HepG2 (cell line): ENCODE results near the gene PSME3IP1. TPM values are rescaled to one million over a fixed set of nuclear protein-coding genes. Genes with fewer than 3 reads are reported as not detected.

Source experiments
- AHDC1 ChIP-seq: sonication (generic); formaldehyde crosslinking; IDR thresholded peaks from 2 replicates; pipeline ENCODE4 v1.5.1; 2020; ENCODE audit warnings: mild to moderate bottlenecking, missing genetic modification reagents, borderline replicate concordance
- ATF1 ChIP-seq: IDR thresholded peaks from 2 replicates; pipeline ENCODE4 v1.6.1; 2016; ENCODE audit warnings: mild to moderate bottlenecking, control low read depth
- ATM ChIP-seq: fragments of 450-650 bp; IDR thresholded peaks from 2 replicates; pipeline ENCODE4 v1.7.1; 2017; ENCODE audit warnings: mild to moderate bottlenecking, borderline replicate concordance
- EED ChIP-seq: sonication (generic); formaldehyde crosslinking; IDR thresholded peaks from 2 replicates; pipeline ENCODE4 v1.5.0; 2020; ENCODE audit warnings: mild to moderate bottlenecking, missing genetic modification reagents
- KLF13 ChIP-seq: sonication (generic); formaldehyde crosslinking; IDR thresholded peaks from 2 replicates; pipeline ENCODE4 v1.4.0; 2020; ENCODE audit warnings: mild to moderate bottlenecking, missing genetic modification reagents
- NRL ChIP-seq: sonication (generic); formaldehyde crosslinking; IDR thresholded peaks from 2 replicates; pipeline ENCODE4 v1.5.0; 2020; ENCODE audit warnings: missing genetic modification reagents, mild to moderate bottlenecking, moderate library complexity, borderline replicate concordance
- PHF5A ChIP-seq: IDR thresholded peaks from one replicate; pipeline ENCODE4 v1.6.1; 2018; ENCODE audit warnings: low read depth, missing genetic modification reagents; ENCODE audit not compliant: unreplicated experiment
- SMAD1 ChIP-seq: sonication (generic); formaldehyde crosslinking; IDR thresholded peaks from 2 replicates; pipeline ENCODE4 v1.4.0; 2020; ENCODE audit warnings: missing genetic modification reagents, low read depth, mild to moderate bottlenecking, borderline replicate concordance
- TERF1 ChIP-seq: sonication (generic); formaldehyde crosslinking; IDR thresholded peaks from 2 replicates; pipeline ENCODE4 v1.8.0; 2022; ENCODE audit warnings: mild to moderate bottlenecking, missing genetic modification reagents, moderate library complexity
- ZNF256 ChIP-seq: sonication (generic); formaldehyde crosslinking; conservative IDR thresholded peaks from 2 replicates; pipeline ENCODE4 v1.4.0; 2020; ENCODE audit warnings: missing genetic modification reagents
- ZNF264 ChIP-seq: sonication (generic); formaldehyde crosslinking; IDR thresholded peaks from 2 replicates; pipeline ENCODE4 v1.4.0; 2020; ENCODE audit warnings: missing genetic modification reagents
- ZNF460 ChIP-seq: sonication (generic); formaldehyde crosslinking; IDR thresholded peaks from 2 replicates; pipeline ENCODE4 v1.5.1; 2020; ENCODE audit warnings: missing genetic modification reagents, mild to moderate bottlenecking, borderline replicate concordance
- ZNF547 ChIP-seq: sonication (generic); formaldehyde crosslinking; IDR thresholded peaks from 2 replicates; pipeline ENCODE4 v1.5.1; 2020; ENCODE audit warnings: mild to moderate bottlenecking, missing genetic modification reagents
- ZNF563 ChIP-seq: sonication (generic); formaldehyde crosslinking; IDR thresholded peaks from 2 replicates; pipeline ENCODE4 v1.8.0; 2022; ENCODE audit warnings: mild to moderate bottlenecking, moderate library complexity, missing genetic modification reagents
- ZNF574 ChIP-seq: sonication (generic); formaldehyde crosslinking; IDR thresholded peaks from 2 replicates; pipeline ENCODE4 v1.4.0; 2020; ENCODE audit warnings: missing genetic modification reagents
- ZNF766 ChIP-seq: sonication (generic); formaldehyde crosslinking; IDR thresholded peaks from 2 replicates; pipeline ENCODE4 v1.5.0; 2020; ENCODE audit warnings: missing genetic modification reagents, borderline replicate concordance
- ZNF790 ChIP-seq: sonication (generic); formaldehyde crosslinking; IDR thresholded peaks from 2 replicates; pipeline ENCODE4 v1.8.0; 2022; ENCODE audit warnings: missing genetic modification reagents, mild to moderate bottlenecking, borderline replicate concordance
- ZNF883 ChIP-seq: sonication (generic); formaldehyde crosslinking; IDR thresholded peaks from 2 replicates; pipeline ENCODE4 v1.5.1; 2020; ENCODE audit warnings: mild to moderate bottlenecking, missing genetic modification reagents; ENCODE audit errors: not compliant biosample characterization
- polyA plus RNA-seq, 8 experiments: library from polyadenylated mRNA; depleted of rRNA in 3 of 8; stranded (reverse) in 7 of 8; unstranded in 1 of 8; fragments of >200 nt; fragmentation: Illumina TruSeq in 4 of 8; extraction: Trizol in 4 of 8; gene quantifications; 2 replicates each; pipeline versions ENCODE4 v1.2.1 to v1.2.3, GENCODE V29; 2011 to 2016; ENCODE audit warnings: low read depth in 4 of 8, missing spikeins in 1 of 8, mixed read lengths in 1 of 8; ENCODE audit not compliant: insufficient read depth in 1 of 8
- total RNA-seq, 5 experiments: library from RNA; depleted of rRNA; stranded (reverse); fragments of >200 nt; fragmentation: Illumina TruSeq; extraction: Trizol; gene quantifications; 2 replicates each; pipeline ENCODE4 v1.2.3, GENCODE V29; 2016; ENCODE audit warnings: low read depth in 1 of 5

PSME3IP1 gene
- total and polyA plus RNA-seq, 2 of the 13 experiments (the other 11 are each of a cell fraction or from before 2014, with no cell fraction given): 90.8 to 99.8 TPM

- TF ChIP-seq AHDC1 (no peak), ZNF264 (CRISPR knock-in tag) (no peak; the same call in 1 of the 2 replicates), TERF1 (CRISPR knock-in tag) (no peak), SMAD1 (CRISPR knock-in tag) (no peak; the same call in 1 of the 2 replicates), ATF1 (no peak), ATM (no peak), ZNF256 (CRISPR knock-in tag) (no peak), ZNF563 (CRISPR knock-in tag) (peak; percentile 84), ZNF460 (no peak), NRL (peak; percentile 90), ZNF883 (no peak), KLF13 (CRISPR knock-in tag) (no peak), ZNF766 (CRISPR knock-in tag) (no peak; the same call in 1 of the 2 replicates), ZNF790 (CRISPR knock-in tag) (no peak), PHF5A (no peak), EED (CRISPR knock-in tag) (no peak), ZNF574 (CRISPR knock-in tag) (no peak), ZNF547 (CRISPR knock-in tag) (no peak; the same call in 1 of the 2 replicates)
Measured at GRCh38 chr16:57185446-57185944, 344 bp downstream of the PSME3IP1 start (continued).
